ENCODE results near the gene ACSS2.

Gene ACSS2

GRCh38 chr20:34925341-34925740 lies 48.9 kb downstream of the ACSS2 start:
- no peak overlapping the region for H3K9ac ChIP-seq
- no peak overlapping the region for H3K27ac ChIP-seq
- H3K9me3 ChIP-seq, result no peaks in the 10 kb centered on the region
- peaks cover 98% of the 10 kb centered on the region for H3K36me3 ChIP-seq
- H3K4me3 ChIP-seq, result no peak overlapping the region
- no peak for TF ChIP-seq Cebpa-rat (IDR thresholded peaks at IDR 0.05)
- no peaks in the 10 kb centered on the region for H4K20me1 ChIP-seq
- no peaks in the 10 kb centered on the region for H3K27me3 ChIP-seq
- 0 out of 2 replicates have a peak, but pooled peaks cover 6% of the 10 kb centered on the region for H3K4me1 ChIP-seq
- no peak overlapping the region for H3K4me2 ChIP-seq

- no peak for TF ChIP-seq Cebpa-rat (IDR thresholded peaks at IDR 0.05)
- no peak overlapping the region for H3K9ac ChIP-seq
- peaks cover 98% of the 10 kb centered on the region for H3K36me3 ChIP-seq
Measured at GRCh38 chr20:34925981-34926380, 49.6 kb downstream of the ACSS2 start.

GRCh38 chr20:34926581-34926980 lies 50.2 kb downstream of the ACSS2 start:
- H3K27ac ChIP-seq, result no peak overlapping the region
- no peaks in the 10 kb centered on the region for H3K9me3 ChIP-seq
- no peak for TF ChIP-seq Cebpa-rat (IDR thresholded peaks at IDR 0.05)
- H3K9ac ChIP-seq, result no peak overlapping the region
- H3K36me3 ChIP-seq, result peaks cover 98% of the 10 kb centered on the region
- H3K27me3 ChIP-seq, result no peaks in the 10 kb centered on the region
- H3K4me3 ChIP-seq, result no peak overlapping the region
- H3K4me2 ChIP-seq, result no peak overlapping the region
- H3K4me1 ChIP-seq, result 0 out of 2 replicates have a peak, but pooled peaks cover 6% of the 10 kb centered on the region
- no peaks in the 10 kb centered on the region for H4K20me1 ChIP-seq

More at GRCh38 chr20:34925981-34926380, 49.6 kb downstream of the ACSS2 start:
- no peaks in the 10 kb centered on the region for H3K9me3 ChIP-seq
- no peaks in the 10 kb centered on the region for H3K27me3 ChIP-seq
- no peak overlapping the region for H3K4me3 ChIP-seq
- no peak overlapping the region for H3K27ac ChIP-seq
- no peaks in the 10 kb centered on the region for H4K20me1 ChIP-seq
- 0 out of 2 replicates have a peak, but pooled peaks cover 6% of the 10 kb centered on the region for H3K4me1 ChIP-seq
- H3K4me2 ChIP-seq, result no peak overlapping the region

GRCh38 chr20:34927736-34928135 lies 51.3 kb downstream of the ACSS2 start:
- no peaks in the 10 kb centered on the region for H4K20me1 ChIP-seq
- H3K27ac ChIP-seq, result no peak overlapping the region
- peaks cover 98% of the 10 kb centered on the region for H3K36me3 ChIP-seq
- 0 out of 2 replicates have a peak, but pooled peaks cover 6% of the 10 kb centered on the region for H3K4me1 ChIP-seq
- no peak overlapping the region for H3K4me3 ChIP-seq
- H3K9me3 ChIP-seq, result no peaks in the 10 kb centered on the region
- TF ChIP-seq Cebpa-rat (IDR thresholded peaks at IDR 0.05), result no peak
- H3K9ac ChIP-seq, result no peak overlapping the region
- no peak overlapping the region for H3K4me2 ChIP-seq
- no peaks in the 10 kb centered on the region for H3K27me3 ChIP-seq

GRCh38 chr20:34928411-34928810 lies 52.0 kb downstream of the ACSS2 start:
- Histone ChIP-seq H3K4me3 (no peak overlapping the region), H3K27me3 (no peaks in the 10 kb centered on the region), H3K36me3 (peaks cover 98% of the 10 kb centered on the region), H3K9ac (no peak overlapping the region), H3K4me2 (no peak overlapping the region), H3K9me3 (no peaks in the 10 kb centered on the region), H4K20me1 (no peaks in the 10 kb centered on the region), H3K4me1 (0 out of 2 replicates have a peak, but pooled peaks cover 6% of the 10 kb centered on the region), H3K27ac (no peak overlapping the region)
- no peak for TF ChIP-seq Cebpa-rat (IDR thresholded peaks at IDR 0.05)

- Histone ChIP-seq H3K4me2 (no peak overlapping the region), H3K27me3 (no peaks in the 10 kb centered on the region), H3K4me1 (no peaks in the 10 kb centered on the region), H3K9me3 (no peaks in the 10 kb centered on the region), H3K4me3 (no peak overlapping the region), H4K20me1 (no peaks in the 10 kb centered on the region), H3K27ac (no peak overlapping the region), H3K36me3 (peaks cover 95% of the 10 kb centered on the region), H3K9ac (no peak overlapping the region)
- TF ChIP-seq Cebpa-rat (IDR thresholded peaks at IDR 0.05), result no peak
Measured at GRCh38 chr20:34931771-34932170, 55.4 kb downstream of the ACSS2 start.

- Histone ChIP-seq H3K9me3 (no peaks in the 10 kb centered on the region), H3K27ac (peak overlapping the region; percentile 37; the same call in 1 of the 2 replicates), H3K9ac (0 out of 2 replicates have a peak overlapping the region, but pooled peaks have one; percentile 40), H3K4me2 (no peak overlapping the region), H3K36me3 (peaks cover 90% of the 10 kb centered on the region), H4K20me1 (no peaks in the 10 kb centered on the region), H3K4me1 (peaks cover 12% of the 10 kb centered on the region; the same call in 1 of the 2 replicates), H3K27me3 (no peaks in the 10 kb centered on the region), H3K4me3 (no peak overlapping the region)
- no peak for TF ChIP-seq Cebpa-rat (IDR thresholded peaks at IDR 0.05)
Measured at GRCh38 chr20:34938466-34939163, 62.2 kb downstream of the ACSS2 start.

GRCh38 chr20:34940081-34940481 lies 63.7 kb downstream of the ACSS2 start:
- peaks cover 93% of the 10 kb centered on the region for H3K36me3 ChIP-seq
- no peak overlapping the region for H3K27ac ChIP-seq
- H3K4me3 ChIP-seq, result no peak overlapping the region
- no peaks in the 10 kb centered on the region for H3K27me3 ChIP-seq
- H3K4me1 ChIP-seq, result peaks cover 12% of the 10 kb centered on the region; the same call in 1 of the 2 replicates
- H4K20me1 ChIP-seq, result no peaks in the 10 kb centered on the region
- no peak overlapping the region for H3K4me2 ChIP-seq
- TF ChIP-seq Cebpa-rat (IDR thresholded peaks at IDR 0.05), result no peak
- no peaks in the 10 kb centered on the region for H3K9me3 ChIP-seq
- H3K9ac ChIP-seq, result no peak overlapping the region

GRCh38 chr20:34941226-34941625 lies 64.8 kb downstream of the ACSS2 start:
- peaks cover 95% of the 10 kb centered on the region for H3K36me3 ChIP-seq
- H3K4me3 ChIP-seq, result no peak overlapping the region
- no peak for TF ChIP-seq Cebpa-rat (IDR thresholded peaks at IDR 0.05)
- H4K20me1 ChIP-seq, result no peaks in the 10 kb centered on the region
- no peaks in the 10 kb centered on the region for H3K27me3 ChIP-seq
- no peaks in the 10 kb centered on the region for H3K9me3 ChIP-seq
- H3K4me2 ChIP-seq, result no peak overlapping the region
- peaks cover 12% of the 10 kb centered on the region; the same call in 1 of the 2 replicates for H3K4me1 ChIP-seq
- no peak overlapping the region for H3K27ac ChIP-seq
- no peak overlapping the region for H3K9ac ChIP-seq

GRCh38 chr20:34942301-34942700 lies 65.9 kb downstream of the ACSS2 start:
- TF ChIP-seq Cebpa-rat (IDR thresholded peaks at IDR 0.05), result no peak
- H3K4me3 ChIP-seq, result no peak overlapping the region
- H3K36me3 ChIP-seq, result peaks cover 96% of the 10 kb centered on the region

More at GRCh38 chr20:34942301-34942700, 65.9 kb downstream of the ACSS2 start:
- no peak overlapping the region for H3K27ac ChIP-seq
- peaks cover 12% of the 10 kb centered on the region; the same call in 1 of the 2 replicates for H3K4me1 ChIP-seq
- no peaks in the 10 kb centered on the region for H4K20me1 ChIP-seq
- no peak overlapping the region for H3K4me2 ChIP-seq
- no peaks in the 10 kb centered on the region for H3K9me3 ChIP-seq
- H3K27me3 ChIP-seq, result no peaks in the 10 kb centered on the region
- H3K9ac ChIP-seq, result no peak overlapping the region
